ENCODE measurements around the gene RABL2A. TPM values are rescaled to one million over a fixed set of nuclear protein-coding genes. Genes with fewer than 3 reads are reported as not detected.
"Not testable (repeated sequence)": the region's sequence is repeated elsewhere in the genome, so short reads cannot be mapped to it uniquely, and the experiment has no call there.

RABL2A gene
- total RNA-seq, 1 experiment from 2014 or later, result 11.4 TPM

DNA sequence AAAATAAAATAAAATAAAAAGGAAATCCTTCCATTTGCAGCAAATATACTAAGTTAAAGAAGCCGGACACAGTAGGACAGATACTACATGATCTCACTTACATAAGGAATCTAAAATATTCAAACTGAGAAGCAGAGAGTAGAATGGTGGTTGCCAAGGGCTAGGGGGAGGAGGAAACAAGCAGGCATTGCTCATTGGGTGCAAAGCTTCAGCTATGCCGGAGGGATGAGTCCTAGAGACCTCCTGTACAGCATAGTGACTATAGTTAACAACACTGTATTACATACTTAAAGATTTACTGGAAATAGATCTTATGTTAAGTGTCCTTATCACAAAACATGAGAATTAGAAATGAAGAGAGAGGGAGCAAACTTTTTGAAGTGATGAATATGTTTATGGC lies 19.2 kb downstream of the RABL2A start:
- not testable (repeated sequence) for H3K79me1 ChIP-seq (ENCODE audit: insufficient read depth, low read depth, low read length, poor library complexity, severe bottlenecking); H2BK20ac ChIP-seq (ENCODE audit: low read depth, low read length, poor library complexity, severe bottlenecking); DNase-seq; H2BK5ac ChIP-seq (ENCODE audit: insufficient read length, low read length); H3K23me2 ChIP-seq (ENCODE audit: insufficient read length, low read depth, low read length, poor library complexity, severe bottlenecking); H2BK120ac ChIP-seq (ENCODE audit: low read depth, low read length, poor library complexity, severe bottlenecking); H2BK12ac ChIP-seq (ENCODE audit: insufficient read length, low read depth, low read length); H3K18ac ChIP-seq (ENCODE audit: insufficient read length, low read depth, low read length); H3K56ac ChIP-seq (ENCODE audit: insufficient read length, low read depth, low read length); H3K4me2 ChIP-seq (ENCODE audit: insufficient read depth, insufficient read length, low read length); H2AK5ac ChIP-seq (ENCODE audit: insufficient read length, low read length); H3K79me2 ChIP-seq (ENCODE audit: insufficient read depth, low read length); H3K4me1 Mint-ChIP-seq; H3K27ac ChIP-seq (ENCODE audit: insufficient read length, low read depth, low read length); H3T11ph ChIP-seq (ENCODE audit: low read length); H4K20me1 ChIP-seq (ENCODE audit: control insufficient read depth, insufficient read depth, insufficient read length); H4K8ac ChIP-seq (replicated peaks; ENCODE audit: insufficient read length, low read depth, low read length); H3K14ac ChIP-seq (ENCODE audit: insufficient read depth, low read length); H3K4ac ChIP-seq (ENCODE audit: low read depth, low read length); H3K23ac ChIP-seq (ENCODE audit: insufficient read length, low read depth, low read length); H2AFZ ChIP-seq (ENCODE audit: low read length); H2BK15ac ChIP-seq (ENCODE audit: low read depth, low read length); H4K5ac ChIP-seq (ENCODE audit: insufficient read length, low read depth, low read length); H3K4me1 ChIP-seq (ENCODE audit: insufficient read depth, low read length); H3K36me3 Mint-ChIP-seq (ENCODE audit: insufficient read depth in 1 of 3, low read depth in 3 of 3); H3K9ac ChIP-seq (ENCODE audit: extremely low read depth, insufficient read length, low read length); H3K4me3 Mint-ChIP-seq; H3K27ac Mint-ChIP-seq; H3K9me3 Mint-ChIP-seq; H3K9me3 ChIP-seq (ENCODE audit: control insufficient read depth, low read depth, low read length); H3K27me3 ChIP-seq (ENCODE audit: insufficient read depth, low read length); H4K91ac ChIP-seq (ENCODE audit: insufficient read length, low read depth, low read length)
- WGBS (ENCODE audit: extremely low coverage, insufficient read length, low lambda C conversion rate), result no CpG with 5 or more reads among the region's 2 CpGs
- H3K27me3 Mint-ChIP-seq (ENCODE audit: low read depth), result peaks cover 46% of the 10 kb centered on the region

DNA sequence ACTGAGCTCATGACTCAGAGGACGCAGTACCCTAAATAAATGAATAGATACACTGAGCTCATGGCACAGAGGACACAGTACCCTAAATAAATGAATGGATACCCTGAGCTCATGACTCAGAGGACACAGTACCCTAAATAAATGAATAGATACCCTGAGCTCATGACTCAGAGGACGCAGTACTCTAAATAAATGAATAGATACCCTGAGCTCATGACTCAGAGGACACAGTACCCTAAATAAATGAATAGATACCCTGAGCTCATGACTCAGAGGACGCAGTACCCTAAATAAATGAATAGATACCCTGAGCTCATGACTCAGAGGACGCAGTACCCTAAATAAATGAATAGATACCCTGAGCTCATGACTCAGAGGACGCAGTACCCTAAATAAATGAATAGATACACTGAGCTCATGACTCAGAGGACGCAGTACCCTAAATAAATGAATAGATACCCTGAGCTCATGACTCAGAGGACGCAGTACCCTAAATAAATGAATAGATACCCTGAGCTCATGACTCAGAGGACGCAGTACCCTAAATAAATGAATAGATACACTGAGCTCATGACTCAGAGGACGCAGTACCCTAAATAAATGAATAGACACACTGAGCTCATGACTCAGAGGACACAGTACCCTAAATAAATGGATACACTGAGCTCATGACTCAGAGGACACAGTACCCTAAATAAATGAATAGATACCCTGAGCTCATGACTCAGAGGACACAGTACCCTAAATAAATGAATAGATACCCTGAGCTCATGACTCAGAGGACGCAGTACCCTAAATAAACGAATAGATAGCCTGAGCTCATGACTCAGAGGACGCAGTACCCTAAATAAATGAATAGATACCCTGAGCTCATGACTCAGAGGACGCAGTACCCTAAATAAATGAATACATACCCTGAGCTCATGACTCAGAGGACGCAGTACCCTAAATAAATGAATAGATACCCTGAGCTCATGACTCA lies 24.1 kb downstream of the RABL2A start:
- not testable (repeated sequence) for DNase-seq; H4K91ac ChIP-seq (ENCODE audit: insufficient read length, low read depth, low read length); H3K36me3 Mint-ChIP-seq (ENCODE audit: insufficient read depth in 1 of 3, low read depth in 3 of 3); H3K56ac ChIP-seq (ENCODE audit: insufficient read length, low read depth, low read length); H3K4ac ChIP-seq (ENCODE audit: low read depth, low read length); H3K18ac ChIP-seq (ENCODE audit: insufficient read length, low read depth, low read length); H2BK12ac ChIP-seq (ENCODE audit: insufficient read length, low read depth, low read length); H2BK120ac ChIP-seq (ENCODE audit: low read depth, low read length, poor library complexity, severe bottlenecking); H2BK20ac ChIP-seq (ENCODE audit: low read depth, low read length, poor library complexity, severe bottlenecking); H3T11ph ChIP-seq (ENCODE audit: low read length); H3K27ac ChIP-seq (ENCODE audit: insufficient read length, low read depth, low read length); H2BK5ac ChIP-seq (ENCODE audit: insufficient read length, low read length); H3K9ac ChIP-seq (ENCODE audit: extremely low read depth, insufficient read length, low read length); H3K4me1 Mint-ChIP-seq; H4K8ac ChIP-seq (replicated peaks; ENCODE audit: insufficient read length, low read depth, low read length); H3K79me1 ChIP-seq (ENCODE audit: insufficient read depth, low read depth, low read length, poor library complexity, severe bottlenecking); H2BK15ac ChIP-seq (ENCODE audit: low read depth, low read length); H4K20me1 ChIP-seq (ENCODE audit: control insufficient read depth, insufficient read depth, insufficient read length); H2AFZ ChIP-seq (ENCODE audit: low read length); H3K9me3 ChIP-seq (ENCODE audit: control insufficient read depth, low read depth, low read length); H3K4me3 Mint-ChIP-seq; H3K27me3 ChIP-seq (ENCODE audit: insufficient read depth, low read length); H3K14ac ChIP-seq (ENCODE audit: insufficient read depth, low read length); H4K5ac ChIP-seq (ENCODE audit: insufficient read length, low read depth, low read length); H3K23ac ChIP-seq (ENCODE audit: insufficient read length, low read depth, low read length); H3K4me2 ChIP-seq (ENCODE audit: insufficient read depth, insufficient read length, low read length); H2AK5ac ChIP-seq (ENCODE audit: insufficient read length, low read length); H3K4me1 ChIP-seq (ENCODE audit: insufficient read depth, low read length); H3K79me2 ChIP-seq (ENCODE audit: insufficient read depth, low read length); H3K27ac Mint-ChIP-seq; H3K23me2 ChIP-seq (ENCODE audit: insufficient read length, low read depth, low read length, poor library complexity, severe bottlenecking)
- Mint-ChIP-seq H3K27me3 (ENCODE audit: low read depth) (peaks cover 42% of the 10 kb centered on the region), H3K9me3 (peaks cover 9 to 18% of the 10 kb centered on the region in 2 experiments)
- WGBS (ENCODE audit: extremely low coverage, insufficient read length, low lambda C conversion rate), result no CpG with 5 or more reads among the region's 14 CpGs

Measured in H9 (cell line).